Posterior vena cava (tissue), 2 donors: ENCODE measurements around the gene SLIRP. TPM values are rescaled to one million over a fixed set of nuclear protein-coding genes. Genes with fewer than 3 reads are reported as not detected.
"Not testable (repeated sequence)": the region's sequence is repeated elsewhere in the genome, so short reads cannot be mapped to it uniquely, and the experiment has no call there.

ENCODE experiments used
- DNase-seq: peaks from one replicate; pipeline ENCODE4 v3.0.0-alpha.2; 2020; ENCODE audit warnings: low spot score
- intact Hi-C, 2 donors: fragments of 100-400 bp; cut with DNase I; formaldehyde crosslinking; loops; one replicate each; pipeline versions ENCODE4 v1.14.1 to v1.14.2; 2022 to 2023
- long read RNA-seq, 2 donors: library from polyadenylated mRNA; unstranded; transcript quantifications; one replicate each; pipeline ENCODE4 v2.0.0, GENCODE V29; 2020 to 2021
- total RNA-seq, 2 donors: library from RNA; stranded (reverse); fragmentation: NEBNext Ultra II Directional; extraction: Animal tissue kit (Norgen Biotek cat#: 25700); gene quantifications; one replicate each; pipeline ENCODE4 v1.2.1, GENCODE V29; 2021
- donor health status: DM: yes; HTN: yes; CAD: no.
- donor health status: DM: yes; HTN: yes; CAD: no.

Gene SLIRP
- total RNA-seq, result 10 to 100 TPM; 87.4 to 89.7 TPM
- long read RNA-seq, donor 1, transcript SLIRP-209 (4 exons, 408 nt), result major isoform, 14 of 21 reads
- long read RNA-seq, donor 1, partial matches to known transcripts, result 0 of 21 reads
- long read RNA-seq, donor 1, other reads (novel, unspliced or antisense), result 5 of 21 reads
- long read RNA-seq, donor 2, transcript SLIRP-209 (4 exons, 408 nt), result major isoform, 10 of 15 reads
- long read RNA-seq, donor 2, partial matches to known transcripts, result 0 of 15 reads
- long read RNA-seq, donor 2, other reads (novel, unspliced or antisense), result 3 of 15 reads

- peak; percentile 97 for DNase-seq
- intact Hi-C loops, result no loop called here
These were observed at the start of gene SLIRP, which contains the start of gene ALKBH1 for GRCh38 chr14:77707724-77708408. TSS of gene SLIRP (plus strand) at chr14:77708103. CDS start at chr14:77708112, 9 bp downstream. TSS of gene ALKBH1 (minus strand) at chr14:77708023. CDS start at chr14:77708004, 19 bp downstream.

DNA sequence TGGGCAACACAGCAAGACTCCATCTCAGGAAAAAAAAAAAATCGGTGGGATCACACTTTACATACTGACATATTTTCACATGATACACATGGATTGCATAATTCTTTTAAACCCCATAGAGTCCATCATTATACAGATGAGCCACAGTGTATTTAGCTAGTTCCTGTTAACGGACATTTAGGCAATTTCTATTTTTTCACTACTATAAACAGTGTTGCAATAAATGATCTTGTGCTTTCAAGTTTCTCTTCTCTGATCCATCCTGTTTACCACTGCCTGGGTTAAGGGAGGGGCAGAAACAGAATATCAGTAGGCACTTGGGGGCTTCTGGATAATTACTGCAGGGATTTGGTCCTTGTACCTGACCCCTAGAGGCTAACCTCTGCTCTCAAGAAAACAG is 48.1 kb upstream of the SLIRP start:
- intact Hi-C loops, result no loop called here

GRCh38 chr14:77660754-77661153 is 47.1 kb upstream of the SLIRP start:
- no peak for DNase-seq
- intact Hi-C loops, result no loop called here

More for the DNA sequence above, 48.1 kb upstream of the SLIRP start:
- DNase-seq, result no peak

GRCh38 chr14:77661562-77661961 is 46.3 kb upstream of the SLIRP start:
- intact Hi-C loops, DNase-seq: not testable (repeated sequence)

DNA sequence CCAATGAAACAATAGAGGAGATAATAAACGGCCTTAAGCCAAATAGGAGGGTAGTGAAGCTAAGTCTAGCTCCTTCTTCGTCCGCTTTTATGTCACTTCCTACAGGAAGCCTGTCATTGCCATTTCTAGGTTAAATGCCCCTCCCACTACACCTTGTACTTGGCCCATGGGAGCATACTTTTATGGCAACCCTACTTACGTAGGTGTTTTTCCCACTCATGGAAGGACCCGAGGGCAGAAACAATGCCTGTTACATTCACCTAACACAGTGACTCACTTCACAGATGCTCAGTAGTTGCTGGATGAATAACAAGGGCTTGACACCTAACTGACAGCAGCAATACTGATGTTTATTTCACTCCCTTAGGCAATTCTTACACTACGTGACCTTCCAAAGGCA is 44.6 kb upstream of the SLIRP start:
- intact Hi-C loops, result no loop called here
- no peak for DNase-seq

GRCh38 chr14:77667331-77667730 is 40.6 kb upstream of the SLIRP start:
- DNase-seq, result no peak
- intact Hi-C loops, result no loop called here

- no peak for DNase-seq
- intact Hi-C loops, result no loop called here
These were observed 34.7 kb upstream of the SLIRP start for GRCh38 chr14:77673193-77673592.

GRCh38 chr14:77674931-77675330 is 33.0 kb upstream of the SLIRP start:
- no peak for DNase-seq
- intact Hi-C loops, result no loop called here

DNA sequence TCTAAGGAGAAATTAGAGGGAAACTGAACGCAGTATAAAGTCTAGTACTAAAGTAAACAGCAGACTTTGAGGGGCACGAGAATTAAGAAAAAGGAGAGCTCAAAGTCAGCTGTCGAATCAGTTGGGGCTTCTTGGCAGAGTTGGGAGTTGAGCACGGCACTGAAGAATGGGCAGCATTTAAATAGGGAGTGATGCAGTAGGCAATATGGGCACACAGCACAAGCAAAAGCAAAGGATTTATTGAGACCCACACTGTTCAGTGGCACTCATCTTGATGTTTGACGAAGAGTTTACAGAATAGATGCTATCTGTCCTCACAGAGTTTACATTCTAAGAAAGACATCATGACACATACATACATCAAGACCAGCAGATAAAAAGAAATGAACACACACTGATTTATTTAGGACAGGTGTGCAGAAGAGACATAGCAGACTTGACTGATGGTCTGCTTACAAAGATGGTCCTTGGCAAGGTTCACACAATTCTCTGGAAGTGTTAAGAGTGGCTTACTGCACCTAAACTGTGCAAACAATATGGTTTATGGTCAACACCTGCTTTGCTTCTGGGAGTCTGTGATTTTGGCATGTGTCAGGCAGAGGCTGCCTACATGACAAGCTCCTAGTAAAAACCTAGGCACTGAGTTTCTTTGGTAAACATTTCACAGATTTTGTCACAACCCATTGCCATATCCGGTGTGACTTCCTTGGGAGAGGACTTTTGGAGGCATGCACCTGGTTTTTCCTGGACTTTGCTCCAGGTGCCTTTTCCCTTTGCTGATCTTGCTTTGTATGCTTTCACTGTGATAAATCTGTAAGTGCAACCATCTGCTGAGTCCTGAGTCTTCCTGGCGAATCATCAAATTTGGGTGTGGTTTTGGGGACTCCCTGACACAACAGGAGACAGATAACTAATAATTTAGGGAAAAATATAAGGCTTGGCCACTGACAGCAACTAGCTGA is 26.4 kb upstream of the SLIRP start:
- no peak for DNase-seq
- intact Hi-C loops, result no loop called here

- intact Hi-C loops, result no loop called here
- DNase-seq, result no peak
These were observed 25.7 kb upstream of the SLIRP start for GRCh38 chr14:77682158-77682553.

- intact Hi-C loops, result no loop called here
These were observed 16.6 kb upstream of the SLIRP start for GRCh38 chr14:77691259-77691658.

GRCh38 chr14:77707355-77707723 is 564 bp upstream of the SLIRP start:
- intact Hi-C loops, result no loop called here
- no peak for DNase-seq

More at GRCh38 chr14:77691259-77691658, 16.6 kb upstream of the SLIRP start:
- DNase-seq, result no peak

GRCh38 chr14:77708749-77709148 is 846 bp downstream of the SLIRP start:
- intact Hi-C loops, result no loop called here
- DNase-seq, result no peak

GRCh38 chr14:77709412-77709811 is 1.5 kb downstream of the SLIRP start:
- DNase-seq, result no peak
- intact Hi-C loops, result no loop called here

DNA sequence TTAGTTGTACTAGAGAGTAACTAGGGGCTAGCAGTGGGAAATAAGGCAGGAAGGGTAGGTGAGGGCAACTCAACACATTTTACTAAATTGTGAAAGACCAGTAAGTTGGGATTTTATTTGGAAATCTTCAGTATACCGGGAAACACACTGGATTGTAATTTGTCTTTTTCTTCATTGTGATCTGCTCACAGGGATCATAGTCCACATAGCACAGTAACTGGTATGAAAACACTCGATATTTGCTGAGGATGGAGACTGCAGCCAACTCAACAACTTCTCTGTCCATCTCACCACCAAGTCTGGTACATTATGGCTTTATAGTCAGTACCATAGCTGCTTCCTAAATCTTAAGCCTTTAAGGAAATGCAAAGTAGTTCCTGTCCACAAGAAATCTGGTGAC is 2.5 kb downstream of the SLIRP start:
- intact Hi-C loops, result no loop called here
- DNase-seq, result no peak

DNA sequence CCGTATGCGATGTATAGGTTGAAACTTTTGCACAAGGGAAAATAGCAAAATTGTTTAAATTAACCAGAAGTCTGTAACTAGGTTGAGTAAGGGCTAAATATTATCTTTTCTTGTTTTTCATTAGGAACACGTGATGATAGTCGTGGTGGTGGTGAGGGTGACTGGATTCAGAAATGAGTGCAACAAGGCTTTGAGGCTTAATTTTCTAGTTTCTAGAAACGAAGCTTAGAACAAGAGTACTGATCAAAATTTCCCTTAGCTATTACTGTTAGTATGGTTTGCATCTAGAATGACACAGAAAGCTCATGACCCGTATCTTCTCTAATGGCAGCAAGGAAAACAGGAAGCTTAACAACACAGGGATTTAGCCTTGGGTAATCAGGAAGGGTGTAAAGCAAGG is 7.0 kb downstream of the SLIRP start:
- no peak for DNase-seq
- intact Hi-C loops, result no loop called here

DNA sequence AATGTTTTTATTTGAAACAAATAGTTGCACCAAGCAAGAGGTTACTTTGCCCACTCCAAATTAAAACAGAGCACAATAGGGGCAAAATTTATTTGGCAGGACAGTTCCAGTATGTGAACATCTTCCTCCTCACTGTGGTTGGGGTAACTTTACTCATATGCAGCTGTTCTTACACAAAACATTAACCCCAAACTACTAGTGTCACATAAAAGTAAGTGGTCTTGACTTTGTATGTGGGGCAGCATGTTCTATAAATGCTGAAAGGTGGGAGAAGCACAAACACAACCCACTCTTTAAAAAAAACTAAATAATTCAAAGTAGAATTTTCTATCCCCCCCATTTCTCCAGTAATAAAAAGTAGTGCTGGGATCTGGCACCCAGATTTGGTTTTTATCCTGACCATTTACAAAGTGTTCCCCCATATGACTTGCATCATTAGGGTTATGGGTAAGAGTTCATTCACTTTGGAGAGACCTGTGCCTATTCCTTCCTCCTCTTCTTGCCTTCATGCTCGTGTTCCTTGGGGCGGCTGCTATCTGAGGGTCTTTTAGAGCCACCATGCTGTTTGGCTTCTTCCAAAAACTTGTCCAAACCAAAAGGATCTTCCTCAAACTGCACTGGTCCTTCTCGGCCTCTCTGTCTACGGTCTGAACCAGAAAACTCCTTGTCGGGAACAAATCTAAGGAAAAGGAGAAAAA is 9.9 kb downstream of the SLIRP start:
- intact Hi-C loops, result no loop called here
- DNase-seq, result no peak

DNA sequence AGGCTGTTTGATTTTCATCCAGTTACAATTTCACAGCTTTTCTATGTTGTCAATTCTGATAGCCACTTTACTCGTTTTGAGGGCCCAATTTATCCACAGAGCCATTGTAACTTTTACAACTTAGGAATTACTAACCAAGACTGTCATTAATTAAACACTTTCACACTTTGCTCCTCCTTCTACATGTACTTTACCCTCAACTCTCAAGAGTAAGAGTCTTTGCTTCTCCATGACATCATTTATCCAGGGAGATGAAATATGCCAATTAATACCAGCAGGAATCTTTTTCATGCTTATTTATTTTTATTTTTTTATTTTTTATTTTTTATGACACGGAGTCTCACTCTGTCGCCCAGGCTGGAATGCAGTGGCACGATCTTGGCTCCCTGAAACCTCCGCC is 13.5 kb downstream of the SLIRP start:
- intact Hi-C loops, result no loop called here

DNA sequence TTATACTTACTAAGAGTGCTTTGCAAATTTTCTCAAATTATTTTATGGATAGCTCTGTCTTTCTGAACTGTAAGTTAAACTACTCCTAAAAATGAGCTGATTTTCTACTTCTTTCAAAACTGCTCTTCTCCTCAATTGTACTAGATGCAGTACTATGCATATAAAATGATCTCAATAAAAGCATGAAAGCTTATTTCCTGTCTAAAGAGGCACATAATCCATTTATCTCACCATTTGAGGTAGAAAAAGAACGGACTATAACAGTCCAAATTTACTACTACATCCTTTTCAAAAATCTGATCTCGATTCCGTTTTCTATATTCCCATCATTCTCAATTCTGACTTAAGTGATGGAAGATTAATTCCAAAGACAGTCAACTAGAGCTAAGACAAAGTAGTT is 14.4 kb downstream of the SLIRP start:
- intact Hi-C loops, result no loop called here
- DNase-seq, result no peak

More for the DNA sequence above, 13.5 kb downstream of the SLIRP start:
- DNase-seq, result no peak
